BJ (cell line): Measurements from ENCODE around the gene NACC2. TPM values are rescaled to one million over a fixed set of nuclear protein-coding genes. Genes with fewer than 3 reads are reported as not detected.

ENCODE experiments used
- CTCF ChIA-PET: fragments of 350-600 bp; formaldehyde crosslinking; extraction: SDS; loops from one replicate; lab custom pipeline; 2021; ENCODE audit warnings: antibody characterized with exemption, inconsistent platforms; lab: Yijun Ruan, JAX
- POLR2A ChIA-PET: fragments of 300-600 bp; sonication (Branson Sonifier 250); formaldehyde crosslinking; extraction: SDS; loops from one replicate; lab custom pipeline; 2021; ENCODE audit warnings: antibody characterized with exemption; lab: Charles Lee
- DNase-seq: peaks from one replicate; pipeline ENCODE4 v3.0.0-alpha.2; 2011; ENCODE audit warnings: low read depth
- H3K27me3 ChIP-seq: 2 replicates; pipeline ENCODE4 v1.6.0; 2011; ENCODE audit warnings: low read length; ENCODE audit not compliant: control insufficient read depth, insufficient read depth
- H3K36me3 ChIP-seq: 2 replicates; pipeline ENCODE4 v1.5.1; 2011; ENCODE audit warnings: low read length; ENCODE audit not compliant: control insufficient read depth, insufficient read depth
- H3K4me3 ChIP-seq: 2 replicates; pipeline ENCODE4 v1.5.1; 2011; ENCODE audit warnings: low read depth, mild to moderate bottlenecking, control low read depth, low read length
- polyA plus RNA-seq: library from polyadenylated mRNA; depleted of rRNA; stranded (reverse); fragments of >200 nt; gene quantifications from 2 replicates; pipeline ENCODE4 v1.2.3, GENCODE V29; 2011
- TF ChIP-seq, protein P1 (sequence below): IDR thresholded peaks from 2 replicates; pipeline ENCODE4 v1.5.1; 2011; ENCODE audit warnings: low read depth, mild to moderate bottlenecking, control low read depth, inconsistent platforms, low read length, moderate library complexity; ENCODE audit not compliant: insufficient read depth

The NACC2 gene
- polyA plus RNA-seq, 1 experiment, result 19.2 TPM

DNA sequence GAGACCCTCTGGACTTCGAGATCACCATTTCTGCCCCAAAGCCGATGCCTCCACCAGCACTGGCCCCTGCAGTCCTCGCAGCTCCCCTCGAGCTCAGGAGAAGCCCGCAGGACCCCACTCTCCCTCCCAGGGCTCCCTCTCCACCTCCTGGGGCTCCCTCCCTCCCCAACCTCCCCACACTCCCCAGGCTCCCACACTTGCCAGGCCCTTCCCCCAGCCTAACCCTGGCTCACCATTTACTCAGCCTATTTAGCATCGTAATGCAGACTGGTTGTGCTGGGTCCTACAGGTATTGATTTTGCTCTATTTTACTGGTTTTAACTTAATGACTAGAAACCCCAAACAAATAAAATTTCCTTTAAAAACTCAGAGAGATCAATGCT lies 47.3 kb upstream of the NACC2 start:
- TF ChIP-seq, protein P1, sequence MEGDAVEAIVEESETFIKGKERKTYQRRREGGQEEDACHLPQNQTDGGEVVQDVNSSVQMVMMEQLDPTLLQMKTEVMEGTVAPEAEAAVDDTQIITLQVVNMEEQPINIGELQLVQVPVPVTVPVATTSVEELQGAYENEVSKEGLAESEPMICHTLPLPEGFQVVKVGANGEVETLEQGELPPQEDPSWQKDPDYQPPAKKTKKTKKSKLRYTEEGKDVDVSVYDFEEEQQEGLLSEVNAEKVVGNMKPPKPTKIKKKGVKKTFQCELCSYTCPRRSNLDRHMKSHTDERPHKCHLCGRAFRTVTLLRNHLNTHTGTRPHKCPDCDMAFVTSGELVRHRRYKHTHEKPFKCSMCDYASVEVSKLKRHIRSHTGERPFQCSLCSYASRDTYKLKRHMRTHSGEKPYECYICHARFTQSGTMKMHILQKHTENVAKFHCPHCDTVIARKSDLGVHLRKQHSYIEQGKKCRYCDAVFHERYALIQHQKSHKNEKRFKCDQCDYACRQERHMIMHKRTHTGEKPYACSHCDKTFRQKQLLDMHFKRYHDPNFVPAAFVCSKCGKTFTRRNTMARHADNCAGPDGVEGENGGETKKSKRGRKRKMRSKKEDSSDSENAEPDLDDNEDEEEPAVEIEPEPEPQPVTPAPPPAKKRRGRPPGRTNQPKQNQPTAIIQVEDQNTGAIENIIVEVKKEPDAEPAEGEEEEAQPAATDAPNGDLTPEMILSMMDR, result no peak
- no peaks in the 10 kb centered on the region for H3K36me3 ChIP-seq
- H3K4me3 ChIP-seq, result no peak overlapping the region
- peaks cover 19% of the 10 kb centered on the region for H3K27me3 ChIP-seq
- POLR2A ChIA-PET, result no interaction called here
- no peak for DNase-seq
- CTCF ChIA-PET, result no interaction called here

DNA sequence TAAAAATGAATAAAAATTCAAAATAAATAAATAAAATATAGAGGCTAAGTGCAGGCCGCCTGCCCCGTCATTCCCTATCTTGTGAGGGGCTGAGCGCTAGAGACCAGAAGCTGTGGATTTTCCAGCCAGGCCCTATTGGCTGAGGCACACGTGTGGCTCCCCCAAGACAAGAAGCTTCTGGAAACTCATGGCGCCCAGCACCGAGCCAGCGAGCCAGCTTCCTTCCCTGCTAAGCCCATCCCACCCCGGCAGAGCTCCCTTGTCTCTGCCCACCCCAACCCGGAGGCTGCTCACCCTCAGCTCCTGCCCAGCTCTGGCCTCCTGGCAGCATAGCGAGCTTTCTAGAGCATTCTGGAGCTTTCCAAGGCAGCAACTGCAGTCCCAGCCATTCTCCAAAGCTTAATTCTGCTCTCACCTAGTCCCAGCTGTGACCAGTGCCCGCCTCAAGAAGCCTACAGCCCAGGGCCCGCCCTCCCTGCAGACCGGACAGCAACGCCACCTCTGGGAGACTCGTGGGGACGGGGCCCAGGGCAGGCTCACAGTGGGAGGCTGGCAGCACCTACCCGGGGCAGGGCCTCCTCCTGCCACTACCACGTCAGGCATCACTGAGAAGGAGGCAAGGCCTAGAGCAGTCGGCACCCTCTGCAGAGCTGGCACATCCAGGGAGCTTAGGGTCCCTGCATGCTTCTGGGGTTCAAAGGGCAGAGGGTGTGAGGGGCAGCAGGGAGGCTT lies 46.8 kb upstream of the NACC2 start:
- ChIA-PET CTCF (interaction anchor here (0.8 to 3.0 kb wide), 3 partner anchors 9 to 278 kb away, joined by 3 to 10 read pairs (median 3); no protein-coding TSS in a partner anchor), POLR2A (no interaction called here)
- Histone ChIP-seq H3K36me3 (no peaks in the 10 kb centered on the region), H3K4me3 (no peak overlapping the region), H3K27me3 (peaks cover 21% of the 10 kb centered on the region)
- no peak for DNase-seq
- TF ChIP-seq, protein P1, result no peak

DNA sequence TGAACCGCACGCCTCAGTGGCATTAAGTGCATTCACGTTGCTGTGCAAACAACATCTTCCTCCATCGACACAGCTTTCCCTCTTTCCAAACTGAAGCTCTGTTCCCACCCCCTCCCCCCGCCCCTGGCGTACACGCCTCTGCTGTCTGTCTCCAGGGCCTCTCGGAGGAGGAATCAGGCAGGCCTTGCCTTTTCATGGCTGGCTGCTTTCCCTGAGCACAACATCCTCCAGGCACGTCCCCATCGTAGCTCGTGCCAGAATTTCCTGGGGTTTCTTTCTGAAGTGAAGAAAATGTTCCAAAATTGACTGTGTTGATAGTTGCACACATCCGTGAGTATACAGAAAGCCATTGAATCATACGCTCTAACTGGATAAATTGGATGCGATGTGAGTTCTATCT lies 45.9 kb upstream of the NACC2 start:
- no peak for DNase-seq
- Histone ChIP-seq H3K27me3 (peaks cover 19% of the 10 kb centered on the region), H3K36me3 (no peaks in the 10 kb centered on the region), H3K4me3 (no peak overlapping the region)
- POLR2A ChIA-PET, result no interaction called here
- TF ChIP-seq, protein P1, result no peak
- CTCF ChIA-PET, result interaction anchor here (0.8 to 3.0 kb wide), 3 partner anchors 8 to 277 kb away, joined by 3 to 10 read pairs (median 3); no protein-coding TSS in a partner anchor

DNA sequence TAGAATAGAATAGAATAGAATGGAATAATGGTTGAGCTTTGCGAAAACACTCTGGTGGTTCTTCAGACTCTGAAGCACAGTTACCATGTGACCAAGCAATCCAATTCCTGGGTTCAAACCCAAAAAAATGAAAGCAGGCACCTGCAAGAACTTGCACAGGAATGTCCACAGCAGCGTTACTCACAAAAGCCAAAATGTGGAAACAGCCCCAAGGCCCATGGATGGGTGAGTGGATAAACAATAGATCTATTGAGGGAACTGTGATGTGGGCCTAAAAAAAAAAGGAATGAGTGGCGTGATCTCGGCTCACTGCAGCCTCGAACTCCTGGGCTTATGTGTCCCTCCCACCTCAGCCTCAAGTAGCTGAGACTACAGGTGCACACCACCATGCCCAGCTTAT lies 45.0 kb upstream of the NACC2 start:
- no peak overlapping the region for H3K4me3 ChIP-seq
- H3K27me3 ChIP-seq, result peaks cover 20% of the 10 kb centered on the region
- no peak for DNase-seq
- no peaks in the 10 kb centered on the region for H3K36me3 ChIP-seq
- TF ChIP-seq, protein P1, result no peak
- ChIA-PET POLR2A (no interaction called here), CTCF (interaction anchor here (0.7 to 3.0 kb wide), 2 partner anchors 17 to 19 kb away, joined by 6 to 10 read pairs; no protein-coding TSS in a partner anchor)

DNA sequence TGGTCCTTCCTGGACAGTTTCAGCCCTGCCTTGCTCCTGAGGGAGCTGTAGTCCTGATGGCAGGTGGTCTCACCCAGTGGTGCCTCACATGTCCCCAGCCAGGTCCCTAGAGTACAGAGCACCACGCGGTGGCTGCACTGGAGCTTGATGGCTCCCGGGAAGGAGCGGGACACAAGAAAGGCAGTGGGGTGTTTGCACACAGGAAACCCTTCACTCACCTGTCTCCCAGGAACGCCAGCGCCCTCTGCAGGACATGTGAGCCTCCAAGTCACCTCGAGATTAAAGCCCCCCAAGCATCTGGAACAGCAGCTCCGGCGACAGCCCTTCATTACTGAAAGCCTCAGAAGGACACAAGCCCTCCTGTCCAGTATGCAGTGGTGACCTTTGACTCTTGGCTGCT lies 43.5 kb upstream of the NACC2 start:
- TF ChIP-seq, protein P1, result peak; percentile 44
- ChIA-PET CTCF (interaction anchor here (1.7 to 3.0 kb wide), 2 partner anchors 16 to 171 kb away, joined by 7 to 10 read pairs; no protein-coding TSS in a partner anchor), POLR2A (no interaction called here)
- no peak overlapping the region for H3K4me3 ChIP-seq
- H3K27me3 ChIP-seq, result peaks cover 28% of the 10 kb centered on the region
- DNase-seq, result no peak
- H3K36me3 ChIP-seq, result no peaks in the 10 kb centered on the region
